Fibroblast of lung (primary cell): ENCODE measurements around the gene EZR.
"Not testable (repeated sequence)": the region's sequence is repeated elsewhere in the genome, so short reads cannot be mapped to it uniquely, and the experiment has no call there.

Experiments
- EZH2 ChIP-seq: IDR thresholded peaks from 2 replicates; pipeline ENCODE4 v1.5.1; 2012; ENCODE audit warnings: low read length, control low read depth, mild to moderate bottlenecking; ENCODE audit errors: missing control alignments
- TF ChIP-seq, protein P1 (sequence below), 2 donors: IDR thresholded peaks in 1 of 2; conservative IDR thresholded peaks in 1 of 2; 1 replicate in 1 of 2; 2 replicates in 1 of 2; pipeline ENCODE4 v1.5.1; 2011 to 2012; ENCODE audit warnings: low read length in 2 of 2, control low read depth in 1 of 2, inconsistent platforms in 1 of 2, low read depth in 1 of 2, mild to moderate bottlenecking in 1 of 2

DNA sequence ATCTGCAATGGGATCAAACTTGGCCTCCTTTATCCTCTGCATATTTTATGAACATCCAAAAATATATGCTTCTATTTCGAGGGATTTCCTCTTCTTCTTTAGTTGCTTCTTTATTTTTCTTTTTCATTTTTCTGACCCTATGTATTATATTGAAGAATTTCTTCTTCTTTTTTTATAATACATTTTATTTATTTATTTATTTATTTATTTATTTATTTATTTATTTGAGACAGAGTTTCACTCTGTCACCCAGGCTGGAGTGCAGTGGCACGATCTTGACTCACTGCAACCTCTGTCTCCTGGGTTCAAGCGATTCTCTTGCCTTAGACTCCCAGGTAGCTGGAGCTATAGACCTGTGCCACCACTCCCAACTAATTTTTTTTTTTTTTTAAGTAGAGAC is 19.6 kb upstream of the EZR start:
- TF ChIP-seq, protein P1, sequence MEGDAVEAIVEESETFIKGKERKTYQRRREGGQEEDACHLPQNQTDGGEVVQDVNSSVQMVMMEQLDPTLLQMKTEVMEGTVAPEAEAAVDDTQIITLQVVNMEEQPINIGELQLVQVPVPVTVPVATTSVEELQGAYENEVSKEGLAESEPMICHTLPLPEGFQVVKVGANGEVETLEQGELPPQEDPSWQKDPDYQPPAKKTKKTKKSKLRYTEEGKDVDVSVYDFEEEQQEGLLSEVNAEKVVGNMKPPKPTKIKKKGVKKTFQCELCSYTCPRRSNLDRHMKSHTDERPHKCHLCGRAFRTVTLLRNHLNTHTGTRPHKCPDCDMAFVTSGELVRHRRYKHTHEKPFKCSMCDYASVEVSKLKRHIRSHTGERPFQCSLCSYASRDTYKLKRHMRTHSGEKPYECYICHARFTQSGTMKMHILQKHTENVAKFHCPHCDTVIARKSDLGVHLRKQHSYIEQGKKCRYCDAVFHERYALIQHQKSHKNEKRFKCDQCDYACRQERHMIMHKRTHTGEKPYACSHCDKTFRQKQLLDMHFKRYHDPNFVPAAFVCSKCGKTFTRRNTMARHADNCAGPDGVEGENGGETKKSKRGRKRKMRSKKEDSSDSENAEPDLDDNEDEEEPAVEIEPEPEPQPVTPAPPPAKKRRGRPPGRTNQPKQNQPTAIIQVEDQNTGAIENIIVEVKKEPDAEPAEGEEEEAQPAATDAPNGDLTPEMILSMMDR (conservative IDR thresholded peaks at IDR 0.05 in 1 of 2, IDR thresholded peaks at IDR 0.05 in 1 of 2; ENCODE audit: low read depth in 1 of 2, low read length in 2 of 2) = not testable (repeated sequence)
- not testable (repeated sequence) for TF ChIP-seq EZH2
